ENCODE measurements around the gene HTRA2.
A peak's percentile ranks its signal among the peaks of the same experiment; 100 is the strongest.

The HTRA2 gene

GRCh38 chr2:74503506-74504475 is 25.9 kb upstream of the HTRA2 start:
- Histone ChIP-seq H4K91ac (ENCODE audit: low read depth, low read length, poor library complexity) (no peak overlapping the region), H3K27ac (replicated peaks; ENCODE audit: low read length) (no peak overlapping the region), H3K9me3 (replicated peaks in 1 of 2; ENCODE audit: control insufficient read depth in 2 of 2, insufficient read depth in 1 of 2, low read depth in 1 of 2, low read length in 2 of 2) (no peaks in the 10 kb centered on the region), H3K4me3 (ENCODE audit: low read length in 2 of 2) (no peak overlapping the region), H2BK5ac (ENCODE audit: low read length) (no peak overlapping the region), H3K79me1 (ENCODE audit: low read depth, low read length) (peaks cover 3% of the 10 kb centered on the region), H3K18ac (ENCODE audit: low read length) (peak overlapping the region; percentile 59), H2BK12ac (ENCODE audit: low read length) (no peak overlapping the region), H3K23ac (ENCODE audit: low read depth, low read length, poor library complexity) (peak overlapping the region; percentile 76), H3K4ac (ENCODE audit: low read length) (no peak overlapping the region), H3K4me2 (ENCODE audit: insufficient read depth, low read length, poor library complexity, severe bottlenecking) (peak overlapping the region; percentile 91), H2BK15ac (ENCODE audit: low read length) (peak overlapping the region; percentile 54), H4K8ac (ENCODE audit: low read depth, low read length) (no peak overlapping the region), H2AK5ac (ENCODE audit: low read depth, low read length) (no peak overlapping the region), H3K4me1 (ENCODE audit: control insufficient read depth in 2 of 2, insufficient read depth in 1 of 2, low read depth in 1 of 2, low read length in 2 of 2) (peaks cover 15 to 16% of the 10 kb centered on the region in 2 donors), H3K36me3 (replicated peaks in 1 of 2; ENCODE audit: control insufficient read depth in 2 of 2, insufficient read depth in 2 of 2, low read length in 2 of 2) (peaks cover 6 to 22% of the 10 kb centered on the region in 2 donors), H3K27me3 (ENCODE audit: control insufficient read depth in 3 of 3, insufficient read depth in 3 of 3, low read depth in 1 of 3, low read length in 3 of 3) (peaks cover 46 to 81% (median 61%) of the 10 kb centered on the region in 3 experiments), H2AFZ (ENCODE audit: low read length) (peak overlapping the region; percentile 82), H2BK120ac (ENCODE audit: low read depth, low read length) (no peak overlapping the region), H3K9ac (ENCODE audit: low read depth, low read length, poor library complexity) (no peak overlapping the region), H3K14ac (ENCODE audit: low read length) (no peak overlapping the region)
- WGBS, 2 donors (ENCODE audit: extremely low coverage in 2 of 2, insufficient read length in 2 of 2, insufficient replicate concordance in 1 of 2), result no CpG with 5 or more reads among the region's 45 CpGs
- no peak for DNase-seq (ENCODE audit: low spot score)

- Histone ChIP-seq H3K9ac (ENCODE audit: low read depth, low read length, poor library complexity) (no peak overlapping the region), H3K27ac (replicated peaks; ENCODE audit: low read length) (no peak overlapping the region), H2BK15ac (ENCODE audit: low read length) (no peak overlapping the region), H3K4me1 (ENCODE audit: control insufficient read depth in 2 of 2, insufficient read depth in 1 of 2, low read depth in 1 of 2, low read length in 2 of 2) (peaks cover 11% of the 10 kb centered on the region in 2 donors), H3K79me1 (ENCODE audit: low read depth, low read length) (peaks cover 3% of the 10 kb centered on the region), H3K14ac (ENCODE audit: low read length) (no peak overlapping the region), H3K23ac (ENCODE audit: low read depth, low read length, poor library complexity) (no peak overlapping the region), H3K36me3 (replicated peaks in 1 of 2; ENCODE audit: control insufficient read depth in 2 of 2, insufficient read depth in 2 of 2, low read length in 2 of 2) (peaks cover 6 to 22% of the 10 kb centered on the region in 2 donors), H3K9me3 (replicated peaks in 1 of 2; ENCODE audit: control insufficient read depth in 2 of 2, insufficient read depth in 1 of 2, low read depth in 1 of 2, low read length in 2 of 2) (no peaks in the 10 kb centered on the region), H2BK120ac (ENCODE audit: low read depth, low read length) (no peak overlapping the region), H3K27me3 (ENCODE audit: control insufficient read depth in 3 of 3, insufficient read depth in 3 of 3, low read depth in 1 of 3, low read length in 3 of 3) (peaks cover 38 to 78% (median 59%) of the 10 kb centered on the region in 3 experiments), H4K8ac (ENCODE audit: low read depth, low read length) (no peak overlapping the region), H3K4me3 (ENCODE audit: low read length in 2 of 2) (no peak overlapping the region), H2AFZ (ENCODE audit: low read length) (no peak overlapping the region), H3K18ac (ENCODE audit: low read length) (no peak overlapping the region), H2AK5ac (ENCODE audit: low read depth, low read length) (no peak overlapping the region), H4K91ac (ENCODE audit: low read depth, low read length, poor library complexity) (no peak overlapping the region), H3K4me2 (ENCODE audit: insufficient read depth, low read length, poor library complexity, severe bottlenecking) (no peak overlapping the region), H2BK5ac (ENCODE audit: low read length) (no peak overlapping the region), H3K4ac (ENCODE audit: low read length) (no peak overlapping the region), H2BK12ac (ENCODE audit: low read length) (no peak overlapping the region)
- no peak for DNase-seq (ENCODE audit: low spot score)
- no CpG with 5 or more reads among the region's 3 CpGs for WGBS, 2 donors (ENCODE audit: extremely low coverage in 2 of 2, insufficient read length in 2 of 2, insufficient replicate concordance in 1 of 2)
Measured at GRCh38 chr2:74504591-74504990, 25.1 kb upstream of the HTRA2 start.

DNA sequence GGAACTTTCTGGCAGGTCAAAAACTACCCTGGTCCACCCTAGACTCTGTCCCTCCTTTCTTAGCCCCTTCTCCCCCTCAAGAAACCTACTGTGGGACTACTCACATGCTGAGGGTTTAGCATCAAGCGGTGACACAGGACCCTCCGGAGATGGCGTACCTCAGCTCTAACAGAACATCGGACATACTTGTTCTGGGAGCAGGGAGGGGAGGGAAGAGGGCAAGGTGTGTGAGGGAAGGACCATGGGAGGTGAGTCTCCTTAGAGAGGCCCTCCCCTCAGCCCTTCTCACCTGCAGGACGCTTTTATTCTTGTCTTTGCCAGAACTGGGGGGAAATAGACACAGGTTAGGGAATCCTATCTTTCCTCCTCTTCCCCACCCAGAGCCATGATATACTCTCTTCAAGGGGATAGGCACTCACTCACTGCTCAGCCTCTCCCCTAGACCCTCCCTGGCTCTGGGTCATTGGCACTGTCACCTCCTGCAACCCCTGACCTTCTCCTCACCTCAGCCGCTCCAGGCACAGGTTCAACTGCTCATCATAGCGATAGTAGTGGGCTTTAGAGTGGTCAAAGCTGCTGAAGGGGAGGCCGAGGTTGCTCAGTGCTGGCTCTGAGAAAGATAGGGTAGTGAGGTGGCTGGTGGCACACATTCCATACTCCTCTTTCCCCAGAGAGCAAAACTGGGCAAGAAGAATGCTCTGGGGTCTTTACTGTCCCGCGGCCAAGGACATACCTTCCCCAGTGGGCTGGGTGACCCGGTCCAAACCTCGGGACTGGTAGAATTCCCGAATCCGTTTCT is 24.1 kb upstream of the HTRA2 start:
- peaks cover 6 to 22% of the 10 kb centered on the region in 2 donors for H3K36me3 ChIP-seq (replicated peaks in 1 of 2; ENCODE audit: control insufficient read depth in 2 of 2, insufficient read depth in 2 of 2, low read length in 2 of 2)
- H3K27me3 ChIP-seq (ENCODE audit: control insufficient read depth in 3 of 3, insufficient read depth in 3 of 3, low read depth in 1 of 3, low read length in 3 of 3), result peaks cover 29 to 78% (median 59%) of the 10 kb centered on the region in 3 experiments
- no peak overlapping the region for H3K9ac ChIP-seq (ENCODE audit: low read depth, low read length, poor library complexity)
- H3K14ac ChIP-seq (ENCODE audit: low read length), result no peak overlapping the region
- H2BK120ac ChIP-seq (ENCODE audit: low read depth, low read length), result no peak overlapping the region
- H3K4ac ChIP-seq (ENCODE audit: low read length), result no peak overlapping the region
- H3K23ac ChIP-seq (ENCODE audit: low read depth, low read length, poor library complexity), result no peak overlapping the region
- H4K8ac ChIP-seq (ENCODE audit: low read depth, low read length), result no peak overlapping the region
- no peak overlapping the region for H2AK5ac ChIP-seq (ENCODE audit: low read depth, low read length)
- H3K79me1 ChIP-seq (ENCODE audit: low read depth, low read length), result peaks cover 3% of the 10 kb centered on the region
- no CpG with 5 or more reads among the region's 14 CpGs for WGBS, 2 donors (ENCODE audit: extremely low coverage in 2 of 2, insufficient read length in 2 of 2, insufficient replicate concordance in 1 of 2)
- no peak for DNase-seq (ENCODE audit: low spot score)
- no peak overlapping the region for H3K27ac ChIP-seq (replicated peaks; ENCODE audit: low read length)
- H3K4me1 ChIP-seq (ENCODE audit: control insufficient read depth in 2 of 2, insufficient read depth in 1 of 2, low read depth in 1 of 2, low read length in 2 of 2), result peaks cover 11% of the 10 kb centered on the region in 2 donors
- H2BK15ac ChIP-seq (ENCODE audit: low read length), result no peak overlapping the region
- H2BK12ac ChIP-seq (ENCODE audit: low read length), result no peak overlapping the region
- no peak overlapping the region for H2AFZ ChIP-seq (ENCODE audit: low read length)
- peaks cover 0 to 4% of the 10 kb centered on the region in 2 donors for H3K9me3 ChIP-seq (replicated peaks in 1 of 2; ENCODE audit: control insufficient read depth in 2 of 2, insufficient read depth in 1 of 2, low read depth in 1 of 2, low read length in 2 of 2)
- no peak overlapping the region for H4K91ac ChIP-seq (ENCODE audit: low read depth, low read length, poor library complexity)
- no peak overlapping the region for H3K18ac ChIP-seq (ENCODE audit: low read length)
- H2BK5ac ChIP-seq (ENCODE audit: low read length), result no peak overlapping the region
- H3K4me2 ChIP-seq (ENCODE audit: insufficient read depth, low read length, poor library complexity, severe bottlenecking), result no peak overlapping the region
- no peak overlapping the region for H3K4me3 ChIP-seq (ENCODE audit: low read length in 2 of 2)

All from neuronal stem cell (in vitro differentiated cells).